K562 (cell line): ENCODE measurements around the gene R3HDM2. TPM values are rescaled to one million over a fixed set of nuclear protein-coding genes. Genes with fewer than 3 reads are reported as not detected.

Source experiments
- BRCA1 ChIP-seq, 2 experiments: fragments of 450-650 bp in 1 of 2; sonication (generic) in 1 of 2; formaldehyde crosslinking in 1 of 2; IDR thresholded peaks; 2 replicates each; pipeline versions ENCODE4 v1.5.0 to v1.6.1; 2017 to 2020; ENCODE audit warnings: mild to moderate bottlenecking in 1 of 2, missing genetic modification reagents in 1 of 2
- CHD2 ChIP-seq: IDR thresholded peaks from 2 replicates; pipeline ENCODE4 v1.6.1; 2011; ENCODE audit warnings: low read depth, low read length
- LARP7 ChIP-seq: fragments of 450-650 bp; IDR thresholded peaks from 2 replicates; pipeline ENCODE4 v1.6.1; 2016
- MEIS2 ChIP-seq: fragments of 450-650 bp; IDR thresholded peaks from 2 replicates; pipeline ENCODE4 v1.6.1; 2014; ENCODE audit warnings: mild to moderate bottlenecking; ENCODE audit not compliant: partially characterized antibody
- MTA3 ChIP-seq: fragments of 450-650 bp; formaldehyde crosslinking; IDR thresholded peaks from 2 replicates; pipeline ENCODE4 v1.6.1; 2017; ENCODE audit warnings: mild to moderate bottlenecking, borderline replicate concordance
- NR4A1 ChIP-seq, 2 experiments: fragments of 250-450 bp in 1 of 2; fragments of 450-650 bp in 1 of 2; sonication (Bioruptor Pico) in 1 of 2; IDR thresholded peaks; 2 replicates each; pipeline versions ENCODE4 v1.4.0 to v1.6.1; 2016 to 2020; ENCODE audit warnings: mild to moderate bottlenecking in 2 of 2, missing compliant biosample characterization in 1 of 2, missing genetic modification characterization in 1 of 2, moderate library complexity in 1 of 2
- RAD21 ChIP-seq, 2 experiments: fragments of 250-450 bp in 1 of 2; fragments of 450-650 bp in 1 of 2; sonication (Bioruptor Pico) in 1 of 2; formaldehyde crosslinking in 1 of 2; IDR thresholded peaks in 1 of 2; conservative IDR thresholded peaks in 1 of 2; 2 replicates each; pipeline versions ENCODE4 v1.4.0 to v1.8.0; 2020 to 2022; ENCODE audit warnings: mild to moderate bottlenecking in 2 of 2, moderate library complexity in 1 of 2
- RHOXF2B ChIP-seq: fragments of 250-450 bp; sonication (Bioruptor Pico); conservative IDR thresholded peaks from 2 replicates; pipeline ENCODE4 v1.5.1; 2021
- SIRT6 ChIP-seq: IDR thresholded peaks from one replicate; pipeline ENCODE4 v1.6.1; 2012; ENCODE audit warnings: low read depth, mild to moderate bottlenecking, control low read depth, inconsistent platforms, low read length, moderate library complexity
- ZBTB1 ChIP-seq: sonication (generic); formaldehyde crosslinking; IDR thresholded peaks from 2 replicates; pipeline ENCODE4 v1.8.1; 2023; ENCODE audit warnings: missing genetic modification reagents, low read depth, mild to moderate bottlenecking, borderline replicate concordance
- ZKSCAN1 ChIP-seq: fragments of 150-350 bp; IDR thresholded peaks from 2 replicates; pipeline ENCODE4 v1.6.1; 2016; ENCODE audit warnings: low read depth, low read length
- ZNF282 ChIP-seq: sonication (generic); formaldehyde crosslinking; IDR thresholded peaks from 2 replicates; pipeline ENCODE4 v1.8.1; 2023; ENCODE audit warnings: missing genetic modification reagents
- ZNF445 ChIP-seq: fragments of 250-450 bp; sonication (Bioruptor Pico); IDR thresholded peaks from 2 replicates; pipeline ENCODE4 v1.4.0; 2020; ENCODE audit warnings: low read depth, mild to moderate bottlenecking, moderate library complexity
- polyA plus RNA-seq, 8 experiments: library from polyadenylated mRNA; depleted of rRNA in 4 of 8; stranded (reverse) in 5 of 8; unstranded in 3 of 8; fragments of >200 nt; fragmentation: Nextera tagmentation in 2 of 8; fragmentation: Illumina TruSeq in 1 of 8; extraction: Ambion mirVana in 2 of 8; extraction: Trizol in 1 of 8; gene quantifications; 2 replicates each; pipeline versions ENCODE4 v1.2.1 to v1.2.3, GENCODE V29; 2011 to 2014; ENCODE audit warnings: inconsistent platforms in 1 of 8, missing spikeins in 1 of 8
- total RNA-seq, 7 experiments: library from RNA; depleted of rRNA in 6 of 7; stranded (reverse); fragments of >200 nt in 6 of 7; fragmentation: Illumina TruSeq in 2 of 7; extraction: Trizol in 2 of 7; gene quantifications; 2 replicates each; pipeline versions ENCODE4 v1.2.1 to v1.2.3, GENCODE V29; 2011 to 2021; ENCODE audit warnings: low replicate concordance in 1 of 7
- TF ChIP-seq, protein P1 (sequence below): sonication (generic); formaldehyde crosslinking; IDR thresholded peaks from 2 replicates; pipeline ENCODE4 v1.8.0; 2022; ENCODE audit warnings: missing genetic modification reagents, mild to moderate bottlenecking, borderline replicate concordance
- TF ChIP-seq, protein P2 (sequence below): fragments of 250-450 bp; sonication (Bioruptor Pico); IDR thresholded peaks from 2 replicates; pipeline ENCODE4 v1.8.0; 2022; ENCODE audit warnings: moderate library complexity, mild to moderate bottlenecking, inconsistent platforms
- TF ChIP-seq, protein P3 (sequence below): fragments of 250-450 bp; sonication (Bioruptor Pico); IDR thresholded peaks from 2 replicates; pipeline ENCODE4 v1.8.0; 2022; ENCODE audit warnings: inconsistent platforms, mild to moderate bottlenecking, moderate library complexity, borderline replicate concordance
- TF ChIP-seq, protein P4 (sequence below), 2 experiments: fragments of 450-650 bp; IDR thresholded peaks; 2 replicates each; pipeline ENCODE4 v1.6.1; 2018; ENCODE audit warnings: mild to moderate bottlenecking in 2 of 2, low read depth in 1 of 2; ENCODE audit not compliant: partially characterized antibody in 2 of 2
- TF ChIP-seq, protein P5 (sequence below): sonication (generic); formaldehyde crosslinking; IDR thresholded peaks from 2 replicates; pipeline ENCODE4 v1.8.1; 2022; ENCODE audit warnings: missing genetic modification reagents

The R3HDM2 gene
- total and polyA plus RNA-seq, 9 of the 15 experiments (the other 6 are each of a cell fraction or from before 2014, with no cell fraction given) = 3.3 to 18.8 (median 9.0) TPM

DNA sequence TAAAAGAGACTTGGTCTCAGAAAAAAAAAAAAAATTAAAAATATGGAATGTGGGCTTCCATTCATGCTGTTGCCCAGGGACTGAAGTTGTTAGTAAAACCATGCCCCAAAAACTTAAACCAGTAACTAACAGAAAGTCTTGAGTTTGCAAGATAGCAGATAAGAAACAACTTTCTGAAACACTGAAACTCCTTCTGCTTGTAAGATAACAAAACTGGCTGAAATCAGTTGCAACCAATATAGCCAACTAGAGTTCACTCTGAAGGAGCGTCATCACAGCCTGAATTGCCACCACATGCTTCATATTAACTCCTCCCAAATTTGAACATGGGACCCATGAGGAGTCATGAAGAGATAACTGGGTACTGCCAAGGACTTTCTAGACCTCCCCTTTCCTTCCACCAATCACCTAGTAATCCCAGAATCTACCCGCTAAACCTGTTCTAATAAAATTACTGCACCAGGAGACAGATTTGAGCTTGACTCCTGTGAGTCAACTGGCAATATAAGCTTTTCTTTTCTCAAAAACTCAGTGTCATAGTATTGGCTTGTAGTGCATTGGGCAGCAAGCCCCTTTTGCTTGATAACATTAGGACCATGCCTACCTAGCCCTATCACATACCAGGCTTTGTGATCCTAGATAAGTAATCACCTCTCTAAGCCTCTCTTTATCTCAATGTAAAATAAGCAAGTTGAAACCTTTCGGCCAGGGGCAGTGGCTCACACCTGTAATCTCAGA is 53.6 kb downstream of the R3HDM2 start (continued):
- TF ChIP-seq, protein P1, sequence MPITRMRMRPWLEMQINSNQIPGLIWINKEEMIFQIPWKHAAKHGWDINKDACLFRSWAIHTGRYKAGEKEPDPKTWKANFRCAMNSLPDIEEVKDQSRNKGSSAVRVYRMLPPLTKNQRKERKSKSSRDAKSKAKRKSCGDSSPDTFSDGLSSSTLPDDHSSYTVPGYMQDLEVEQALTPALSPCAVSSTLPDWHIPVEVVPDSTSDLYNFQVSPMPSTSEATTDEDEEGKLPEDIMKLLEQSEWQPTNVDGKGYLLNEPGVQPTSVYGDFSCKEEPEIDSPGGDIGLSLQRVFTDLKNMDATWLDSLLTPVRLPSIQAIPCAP (CRISPR knock-in tag) = no peak
- TF ChIP-seq MEIS2 (no peak), RHOXF2B (CRISPR knock-in tag) (no peak), MTA3 (no peak), LARP7 (no peak), BRCA1 (IDR thresholded peaks at IDR 0.05) (no peak), BRCA1 (CRISPR knock-in tag; IDR thresholded peaks at IDR 0.05) (no peak), ZNF282 (CRISPR knock-in tag) (no peak), SIRT6 (no peak), ZBTB1 (no peak), CHD2 (no peak), ZKSCAN1 (no peak), RAD21 (CRISPR knock-in tag; conservative IDR thresholded peaks at IDR 0.05 in 1 of 2, IDR thresholded peaks at IDR 0.05 in 1 of 2) (no peak), NR4A1 (CRISPR knock-in tag; IDR thresholded peaks at IDR 0.05) (no peak), NR4A1 (tag; IDR thresholded peaks at IDR 0.05) (no peak), ZNF445 (CRISPR knock-in tag) (no peak)
- TF ChIP-seq, protein P2, sequence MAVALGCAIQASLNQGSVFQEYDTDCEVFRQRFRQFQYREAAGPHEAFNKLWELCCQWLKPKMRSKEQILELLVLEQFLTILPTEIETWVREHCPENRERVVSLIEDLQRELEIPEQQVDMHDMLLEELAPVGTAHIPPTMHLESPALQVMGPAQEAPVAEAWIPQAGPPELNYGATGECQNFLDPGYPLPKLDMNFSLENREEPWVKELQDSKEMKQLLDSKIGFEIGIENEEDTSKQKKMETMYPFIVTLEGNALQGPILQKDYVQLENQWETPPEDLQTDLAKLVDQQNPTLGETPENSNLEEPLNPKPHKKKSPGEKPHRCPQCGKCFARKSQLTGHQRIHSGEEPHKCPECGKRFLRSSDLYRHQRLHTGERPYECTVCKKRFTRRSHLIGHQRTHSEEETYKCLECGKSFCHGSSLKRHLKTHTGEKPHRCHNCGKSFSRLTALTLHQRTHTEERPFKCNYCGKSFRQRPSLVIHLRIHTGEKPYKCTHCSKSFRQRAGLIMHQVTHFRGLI (CRISPR knock-in tag) = no peak
- TF ChIP-seq, protein P3, sequence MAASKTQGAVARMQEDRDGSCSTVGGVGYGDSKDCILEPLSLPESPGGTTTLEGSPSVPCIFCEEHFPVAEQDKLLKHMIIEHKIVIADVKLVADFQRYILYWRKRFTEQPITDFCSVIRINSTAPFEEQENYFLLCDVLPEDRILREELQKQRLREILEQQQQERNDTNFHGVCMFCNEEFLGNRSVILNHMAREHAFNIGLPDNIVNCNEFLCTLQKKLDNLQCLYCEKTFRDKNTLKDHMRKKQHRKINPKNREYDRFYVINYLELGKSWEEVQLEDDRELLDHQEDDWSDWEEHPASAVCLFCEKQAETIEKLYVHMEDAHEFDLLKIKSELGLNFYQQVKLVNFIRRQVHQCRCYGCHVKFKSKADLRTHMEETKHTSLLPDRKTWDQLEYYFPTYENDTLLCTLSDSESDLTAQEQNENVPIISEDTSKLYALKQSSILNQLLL (CRISPR knock-in tag) = no peak
- TF ChIP-seq, protein P4, sequence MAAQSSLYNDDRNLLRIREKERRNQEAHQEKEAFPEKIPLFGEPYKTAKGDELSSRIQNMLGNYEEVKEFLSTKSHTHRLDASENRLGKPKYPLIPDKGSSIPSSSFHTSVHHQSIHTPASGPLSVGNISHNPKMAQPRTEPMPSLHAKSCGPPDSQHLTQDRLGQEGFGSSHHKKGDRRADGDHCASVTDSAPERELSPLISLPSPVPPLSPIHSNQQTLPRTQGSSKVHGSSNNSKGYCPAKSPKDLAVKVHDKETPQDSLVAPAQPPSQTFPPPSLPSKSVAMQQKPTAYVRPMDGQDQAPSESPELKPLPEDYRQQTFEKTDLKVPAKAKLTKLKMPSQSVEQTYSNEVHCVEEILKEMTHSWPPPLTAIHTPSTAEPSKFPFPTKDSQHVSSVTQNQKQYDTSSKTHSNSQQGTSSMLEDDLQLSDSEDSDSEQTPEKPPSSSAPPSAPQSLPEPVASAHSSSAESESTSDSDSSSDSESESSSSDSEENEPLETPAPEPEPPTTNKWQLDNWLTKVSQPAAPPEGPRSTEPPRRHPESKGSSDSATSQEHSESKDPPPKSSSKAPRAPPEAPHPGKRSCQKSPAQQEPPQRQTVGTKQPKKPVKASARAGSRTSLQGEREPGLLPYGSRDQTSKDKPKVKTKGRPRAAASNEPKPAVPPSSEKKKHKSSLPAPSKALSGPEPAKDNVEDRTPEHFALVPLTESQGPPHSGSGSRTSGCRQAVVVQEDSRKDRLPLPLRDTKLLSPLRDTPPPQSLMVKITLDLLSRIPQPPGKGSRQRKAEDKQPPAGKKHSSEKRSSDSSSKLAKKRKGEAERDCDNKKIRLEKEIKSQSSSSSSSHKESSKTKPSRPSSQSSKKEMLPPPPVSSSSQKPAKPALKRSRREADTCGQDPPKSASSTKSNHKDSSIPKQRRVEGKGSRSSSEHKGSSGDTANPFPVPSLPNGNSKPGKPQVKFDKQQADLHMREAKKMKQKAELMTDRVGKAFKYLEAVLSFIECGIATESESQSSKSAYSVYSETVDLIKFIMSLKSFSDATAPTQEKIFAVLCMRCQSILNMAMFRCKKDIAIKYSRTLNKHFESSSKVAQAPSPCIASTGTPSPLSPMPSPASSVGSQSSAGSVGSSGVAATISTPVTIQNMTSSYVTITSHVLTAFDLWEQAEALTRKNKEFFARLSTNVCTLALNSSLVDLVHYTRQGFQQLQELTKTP (IDR thresholded peaks at IDR 0.05; ENCODE audit: low read depth in 1 of 2, partially characterized antibody in 2 of 2) = no peak
- TF ChIP-seq, protein P5, sequence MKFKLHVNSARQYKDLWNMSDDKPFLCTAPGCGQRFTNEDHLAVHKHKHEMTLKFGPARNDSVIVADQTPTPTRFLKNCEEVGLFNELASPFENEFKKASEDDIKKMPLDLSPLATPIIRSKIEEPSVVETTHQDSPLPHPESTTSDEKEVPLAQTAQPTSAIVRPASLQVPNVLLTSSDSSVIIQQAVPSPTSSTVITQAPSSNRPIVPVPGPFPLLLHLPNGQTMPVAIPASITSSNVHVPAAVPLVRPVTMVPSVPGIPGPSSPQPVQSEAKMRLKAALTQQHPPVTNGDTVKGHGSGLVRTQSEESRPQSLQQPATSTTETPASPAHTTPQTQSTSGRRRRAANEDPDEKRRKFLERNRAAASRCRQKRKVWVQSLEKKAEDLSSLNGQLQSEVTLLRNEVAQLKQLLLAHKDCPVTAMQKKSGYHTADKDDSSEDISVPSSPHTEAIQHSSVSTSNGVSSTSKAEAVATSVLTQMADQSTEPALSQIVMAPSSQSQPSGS (CRISPR knock-in tag) = no peak
